Measurements from ENCODE around the gene SEMA4B.
A peak's percentile ranks its signal among the peaks of the same experiment; 100 is the strongest.

Gene SEMA4B

GRCh38 chr15:90203473-90203872, 2.3 kb downstream of the SEMA4B start:
- intact Hi-C loops (cut with DNase I), result no loop called here
- DNase-seq, result peak in 2 of 10 donors; percentile 47 to 75

- intact Hi-C loops (cut with DNase I), result no loop called here
- DNase-seq, result peak in 2 of 10 donors; percentile 83 to 88
Measured at GRCh38 chr15:90203922-90204321, 2.8 kb downstream of the SEMA4B start.

GRCh38 chr15:90205050-90205848, 4.1 kb downstream of the SEMA4B start:
- DNase-seq, result peak in 3 of 10 donors; percentile 41 to 75 (median 60)
- intact Hi-C loops (cut with DNase I), result loop anchor here (5.0 kb wide), 1 partner anchor 43 kb away; no protein-coding TSS in a partner anchor

- peak in 1 of 10 donors; percentile 76 for DNase-seq
- intact Hi-C loops (cut with DNase I), result loop anchor here (5.0 kb wide), 1 partner anchor 44 kb away; no protein-coding TSS in a partner anchor
Measured at GRCh38 chr15:90205886-90206285, 4.8 kb downstream of the SEMA4B start.

GRCh38 chr15:90207252-90207651, 6.1 kb downstream of the SEMA4B start:
- intact Hi-C loops (cut with DNase I), result loop anchor here (5.0 kb wide), 1 partner anchor 45 kb away; no protein-coding TSS in a partner anchor
- peak in 1 of 10 donors; percentile 43 for DNase-seq

- DNase-seq, result peak in 1 of 10 donors; percentile 9
- intact Hi-C loops (cut with DNase I), result loop anchor here (5.0 kb wide), 1 partner anchor 46 kb away; no protein-coding TSS in a partner anchor
Measured at GRCh38 chr15:90208356-90208755, 7.2 kb downstream of the SEMA4B start.

GRCh38 chr15:90209591-90209990, 8.5 kb downstream of the SEMA4B start:
- DNase-seq, result peak in 1 of 10 donors; percentile 30
- intact Hi-C loops (cut with DNase I), result loop anchor here (5.0 kb wide), 1 partner anchor 47 kb away; no protein-coding TSS in a partner anchor

GRCh38 chr15:90210593-90210992, 9.5 kb downstream of the SEMA4B start:
- DNase-seq, result peak in 2 of 10 donors; percentile 84 to 85
- intact Hi-C loops (cut with DNase I), result no loop called here

GRCh38 chr15:90211009-90211408, 9.9 kb downstream of the SEMA4B start:
- peak in 1 of 10 donors; percentile 62 for DNase-seq
- intact Hi-C loops (cut with DNase I), result no loop called here

- intact Hi-C loops (cut with DNase I), result no loop called here
- peak in 1 of 10 donors; percentile 76 for DNase-seq
Measured at GRCh38 chr15:90211440-90212143, 10.5 kb downstream of the SEMA4B start.

GRCh38 chr15:90212221-90213098, 11.3 kb downstream of the SEMA4B start:
- DNase-seq, result peak in 1 of 10 donors; percentile 85
- intact Hi-C loops (cut with DNase I), result no loop called here

GRCh38 chr15:90213122-90213817, 12.1 kb downstream of the SEMA4B start:
- intact Hi-C loops (cut with DNase I), result no loop called here

GRCh38 chr15:90213818-90214204, 12.7 kb downstream of the SEMA4B start:
- peak in 1 of 10 donors; percentile 64 for DNase-seq
- intact Hi-C loops (cut with DNase I), result no loop called here

More at GRCh38 chr15:90213122-90213817, 12.1 kb downstream of the SEMA4B start:
- peak in 1 of 10 donors; percentile 49 for DNase-seq

- peak in 1 of 10 donors; percentile 32 for DNase-seq
- intact Hi-C loops (cut with DNase I), result no loop called here
Measured at GRCh38 chr15:90214553-90215196, 13.5 kb downstream of the SEMA4B start.

GRCh38 chr15:90217671-90218394, 16.7 kb downstream of the SEMA4B start:
- intact Hi-C loops (cut with DNase I), result no loop called here
- peak in 1 of 10 donors; percentile 53 for DNase-seq

- peak in 4 of 10 donors; percentile 30 to 86 (median 84) for DNase-seq
- intact Hi-C loops (cut with DNase I), result no loop called here
Measured at GRCh38 chr15:90219421-90220141, 18.5 kb downstream of the SEMA4B start.

- DNase-seq, result peak; percentile 64 to 97 (median 75)
- intact Hi-C loops (cut with DNase I), result no loop called here
Measured at GRCh38 chr15:90221246-90221900, 20.2 kb downstream of the SEMA4B start.

All from posterior cingulate gyrus (tissue), 11 donors.